ENCODE data around the gene FLNB. TPM values are rescaled to one million over a fixed set of nuclear protein-coding genes. Genes with fewer than 3 reads are reported as not detected.

The FLNB gene
- total and polyA plus RNA-seq, 10 of the 15 experiments (the other 5 are each of a cell fraction or from before 2014, with no cell fraction given) = 13.6 to 51.8 (median 26.4) TPM

- H3K9me3 ChIP-seq (replicated peaks; ENCODE audit: control insufficient read depth, insufficient read depth, low read length) = no peaks in the 10 kb centered on the region; the same call in 2 of the 3 replicates
- ChIA-PET RAD21 (ENCODE audit: unreplicated experiment) (interaction anchor here (0.7 to 2.3 kb wide), 4 partner anchors 14 to 40 kb away, joined by 3 to 9 read pairs (median 5); partner anchors contain the start of gene FLNB), CTCF (interaction anchor here (1.0 to 2.3 kb wide), 5 partner anchors 8 to 40 kb away, joined by 3 to 8 read pairs (median 4); no protein-coding TSS in a partner anchor), SMC1A (ENCODE audit: uncharacterized antibody, unreplicated experiment) (interaction anchor here (0.6 to 5.3 kb wide), 9 partner anchors 10 to 137 kb away, joined by 3 to 17 read pairs (median 4); no protein-coding TSS in a partner anchor), POLR2A (interaction anchor here (1.0 to 2.4 kb wide), 7 partner anchors 9 to 37 kb away, joined by 3 to 10 read pairs (median 5); no protein-coding TSS in a partner anchor)
- no peak for FAIRE-seq
- H3K36me3 ChIP-seq (ENCODE audit: control insufficient read depth in 2 of 2, insufficient read depth in 2 of 2, low read length in 1 of 2) = no peaks in the 10 kb centered on the region
- no peak overlapping the region for H3K4me3 ChIP-seq
- peak; percentile 71 for ATAC-seq
- WGBS (ENCODE audit: insufficient coverage, insufficient replicate concordance, low lambda C conversion rate, missing lambda C conversion rate) = 80% methylated on average over 10 of the region's 10 CpGs
- H3K27ac ChIP-seq (ENCODE audit: control insufficient read depth, insufficient read depth) = no peak overlapping the region
- no TSS peak for BruUV-seq (replicated peaks)
- no peaks in the 10 kb centered on the region; the same call in 1 of the 2 replicates for H3K79me2 ChIP-seq (ENCODE audit: control insufficient read depth, insufficient read depth, low read length)
- H4K20me1 ChIP-seq (ENCODE audit: control insufficient read depth, insufficient read depth) = peaks cover 8% of the 10 kb centered on the region
- H3K4me2 ChIP-seq (ENCODE audit: control insufficient read depth, insufficient read depth) = no peak overlapping the region
- no peak for DNase-seq (ENCODE audit: low read depth, low spot score)
- no peak overlapping the region for H2AFZ ChIP-seq (ENCODE audit: control insufficient read depth, low read depth, low read length)
- in situ Hi-C loops (cut with MboI) (no loop called here), intact Hi-C loops (cut with micrococcal nuclease; ENCODE audit: unreplicated experiment) (no loop called here)
- TF ChIP-seq BACH1 (IDR thresholded peaks at IDR 0.05; ENCODE audit: borderline replicate concordance) (no peak), NFYA (IDR thresholded peaks at IDR 0.05; ENCODE audit: borderline replicate concordance, low read depth, low read length) (no peak), EED (IDR thresholded peaks at IDR 0.05; ENCODE audit: low read depth) (peak; percentile 39; the same call in 1 of the 2 replicates), CHD1 (IDR thresholded peaks at IDR 0.05; ENCODE audit: low read depth, low read length) (no peak), JUNB (IDR thresholded peaks at IDR 0.05) (peak; percentile 53), PBX3 (IDR thresholded peaks at IDR 0.05; ENCODE audit: insufficient replicate concordance, low read depth, low read length) (no peak)
- no peak overlapping the region for H3K9ac ChIP-seq (ENCODE audit: control insufficient read depth, insufficient read depth, low read length)
- no peaks in the 10 kb centered on the region for H3K27me3 ChIP-seq (replicated peaks in 1 of 2; ENCODE audit: control insufficient read depth in 2 of 2, insufficient read depth in 2 of 2, low read length in 1 of 2)
- no peaks in the 10 kb centered on the region for H3K4me1 ChIP-seq (ENCODE audit: control insufficient read depth, insufficient read depth, low read length)
These were observed 41.0 kb downstream of the FLNB start for GRCh38 chr3:58049143-58049785.

All from GM12878 (cell line).